ENCODE measurements around the gene SHC3. TPM values are rescaled to one million over a fixed set of nuclear protein-coding genes. Genes with fewer than 3 reads are reported as not detected.

The SHC3 gene
- total RNA-seq, 3 donors from 2014 or later (not counting 1 experiment from before 2014, with no cell fraction given) = 0.02 to 0.09 (median 0.08) TPM

DNA sequence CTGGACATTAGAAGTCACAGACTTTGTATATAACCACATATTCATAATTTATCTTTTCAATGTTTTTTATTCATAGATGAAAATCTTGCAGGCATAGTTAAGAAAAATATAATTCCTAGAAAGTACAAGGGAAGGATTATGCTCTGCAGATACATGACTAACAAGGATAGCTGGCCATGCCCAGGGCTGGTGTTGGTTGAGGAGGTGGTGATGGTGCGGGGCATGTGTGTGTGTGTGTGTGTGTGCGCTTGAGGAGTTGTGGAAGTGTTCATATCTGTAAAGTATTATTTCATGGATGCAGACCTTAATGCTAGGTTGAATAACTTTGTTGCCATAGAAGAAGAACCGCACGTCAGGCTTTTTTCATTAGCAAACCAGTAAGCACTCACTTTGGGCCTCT is 186.1 kb downstream of the SHC3 start:
- Histone ChIP-seq H3K4me1 (ENCODE audit: control insufficient read depth, insufficient read depth, low read length) (no peaks in the 10 kb centered on the region), H3K27ac (ENCODE audit: low read length) (no peak overlapping the region)
- H3K27me3 Mint-ChIP-seq (ENCODE audit: low read depth in 2 of 2) = peaks cover 35 to 65% of the 10 kb centered on the region in 2 donors

DNA sequence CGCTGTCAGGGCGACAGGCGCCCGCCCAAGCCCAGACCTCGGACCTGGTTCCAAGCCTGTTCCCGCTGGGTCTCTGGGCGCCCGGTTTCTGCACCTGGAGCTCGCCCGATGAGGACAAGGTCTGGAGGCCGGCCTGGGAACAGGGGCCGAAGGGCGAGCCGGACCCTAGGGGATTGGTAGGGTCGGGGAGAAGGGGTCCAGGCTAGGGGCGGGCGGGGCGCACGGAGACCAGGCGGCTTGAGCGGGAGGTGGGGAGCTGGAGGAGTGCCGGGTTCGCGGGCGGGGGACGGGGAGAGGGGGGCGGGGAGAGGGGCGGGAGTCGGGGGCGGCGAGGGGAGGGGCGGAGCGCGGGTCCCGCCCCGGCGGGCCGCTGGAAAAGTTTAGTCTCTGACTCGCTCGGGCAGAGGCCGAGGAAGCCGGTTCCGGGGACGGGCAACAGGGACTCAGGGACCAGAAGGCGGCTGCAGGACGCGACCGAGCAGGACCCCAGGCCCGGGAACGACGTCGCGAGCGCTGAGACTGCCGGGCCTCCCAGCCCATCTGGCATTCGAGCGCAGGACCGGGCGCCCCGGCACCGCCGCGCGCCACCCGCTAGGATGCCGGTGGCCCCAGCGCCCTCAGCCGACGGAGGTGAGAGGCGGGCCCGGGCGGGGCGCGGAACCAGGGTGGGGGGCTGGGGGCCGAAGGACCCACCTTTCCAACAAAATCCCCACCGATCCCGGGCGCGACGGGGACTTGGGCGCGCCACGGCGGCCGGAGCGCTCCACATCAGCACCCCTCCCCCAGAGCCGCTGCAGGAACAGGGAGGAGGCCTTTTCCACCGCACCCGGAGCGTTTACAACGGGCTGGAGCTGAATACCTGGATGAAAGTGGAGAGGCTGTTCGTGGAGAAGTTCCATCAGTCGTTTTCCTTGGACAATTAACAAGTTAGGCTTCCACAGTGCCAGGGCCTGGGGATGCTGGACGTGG is 187.3 kb downstream of the SHC3 start, which contains the start of gene S1PR3:
Gene S1PR3 (plus strand): TSS at position 403 of the 969 bp plus-strand sequence. CDS start 9,733 bp downstream, outside the sequence.
- intact Hi-C loops (cut with micrococcal nuclease) = no loop called here
- Histone ChIP-seq H3K27me3 (ENCODE audit: control insufficient read depth, insufficient read depth, low read length) (peaks cover 2% of the 10 kb centered on the region), H3K4me1 (ENCODE audit: control insufficient read depth, insufficient read depth, low read length) (no peaks in the 10 kb centered on the region), H3K27ac (ENCODE audit: low read length) (no peak within 1 kb of the TSS), H3K36me3 (ENCODE audit: control insufficient read depth, insufficient read depth, low read length) (no peaks in the 10 kb centered on the region), H3K4me3 (ENCODE audit: low read length) (no peak within 1 kb of the TSS), H3K9me3 (ENCODE audit: control insufficient read depth, insufficient read depth, low read length) (no peaks in the 10 kb centered on the region)
- whole genome bisulfite sequencing (ENCODE audit: insufficient coverage) = 2% methylated on average over 82 of the region's 94 CpGs
- TF ChIP-seq, protein P1, sequence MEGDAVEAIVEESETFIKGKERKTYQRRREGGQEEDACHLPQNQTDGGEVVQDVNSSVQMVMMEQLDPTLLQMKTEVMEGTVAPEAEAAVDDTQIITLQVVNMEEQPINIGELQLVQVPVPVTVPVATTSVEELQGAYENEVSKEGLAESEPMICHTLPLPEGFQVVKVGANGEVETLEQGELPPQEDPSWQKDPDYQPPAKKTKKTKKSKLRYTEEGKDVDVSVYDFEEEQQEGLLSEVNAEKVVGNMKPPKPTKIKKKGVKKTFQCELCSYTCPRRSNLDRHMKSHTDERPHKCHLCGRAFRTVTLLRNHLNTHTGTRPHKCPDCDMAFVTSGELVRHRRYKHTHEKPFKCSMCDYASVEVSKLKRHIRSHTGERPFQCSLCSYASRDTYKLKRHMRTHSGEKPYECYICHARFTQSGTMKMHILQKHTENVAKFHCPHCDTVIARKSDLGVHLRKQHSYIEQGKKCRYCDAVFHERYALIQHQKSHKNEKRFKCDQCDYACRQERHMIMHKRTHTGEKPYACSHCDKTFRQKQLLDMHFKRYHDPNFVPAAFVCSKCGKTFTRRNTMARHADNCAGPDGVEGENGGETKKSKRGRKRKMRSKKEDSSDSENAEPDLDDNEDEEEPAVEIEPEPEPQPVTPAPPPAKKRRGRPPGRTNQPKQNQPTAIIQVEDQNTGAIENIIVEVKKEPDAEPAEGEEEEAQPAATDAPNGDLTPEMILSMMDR (IDR thresholded peaks at IDR 0.05) = no peak
- Mint-ChIP-seq H3K4me1 (no peaks in the 10 kb centered on the region), H3K4me3 (peak within 1 kb of the TSS; percentile 35), H3K27me3 (ENCODE audit: low read depth in 2 of 2) (peaks cover 36 to 65% of the 10 kb centered on the region in 2 donors), H3K9me3 (no peaks in the 10 kb centered on the region), H3K36me3 (no peaks in the 10 kb centered on the region), H3K27ac (no peak within 1 kb of the TSS)
- ATAC-seq (no peak), DNase-seq (peak in 1 of 2 donors; percentile 23)

More for the DNA sequence above, 186.1 kb downstream of the SHC3 start:
- Histone ChIP-seq H3K27me3 (ENCODE audit: control insufficient read depth, insufficient read depth, low read length) (peaks cover 2% of the 10 kb centered on the region), H3K9me3 (ENCODE audit: control insufficient read depth, insufficient read depth, low read length) (no peaks in the 10 kb centered on the region), H3K4me3 (ENCODE audit: low read length) (no peak overlapping the region), H3K36me3 (ENCODE audit: control insufficient read depth, insufficient read depth, low read length) (no peaks in the 10 kb centered on the region)
- ATAC-seq (no peak), DNase-seq (no peak)
- intact Hi-C loops (cut with micrococcal nuclease) = no loop called here
- H3K27ac Mint-ChIP-seq = no peak overlapping the region
- H3K9me3 Mint-ChIP-seq = no peaks in the 10 kb centered on the region
- TF ChIP-seq, protein P1 (IDR thresholded peaks at IDR 0.05) = no peak
- 82% methylated on average over 4 of the region's 4 CpGs for WGBS (ENCODE audit: insufficient coverage)
- no peak overlapping the region for H3K4me3 Mint-ChIP-seq
- no peaks in the 10 kb centered on the region for H3K36me3 Mint-ChIP-seq
- H3K4me1 Mint-ChIP-seq = no peaks in the 10 kb centered on the region

DNA sequence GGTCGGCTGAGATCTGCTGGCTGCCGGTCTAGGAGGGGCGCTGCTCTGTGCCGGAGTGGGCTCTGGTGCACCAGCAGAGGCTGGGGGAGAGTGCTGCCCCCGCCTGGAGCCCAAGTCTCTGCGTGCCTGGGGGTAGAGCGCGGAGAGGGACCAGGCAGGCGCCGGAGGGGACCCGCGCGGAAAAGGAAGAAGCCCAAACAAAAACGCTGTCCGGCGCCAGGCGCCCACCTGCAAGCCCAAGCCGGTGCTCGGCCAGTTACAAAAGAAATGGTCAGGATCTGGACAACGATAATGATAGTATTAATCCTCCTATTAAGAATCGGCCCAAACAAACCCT is 187.9 kb downstream of the SHC3 start:
- TF ChIP-seq, protein P1 (IDR thresholded peaks at IDR 0.05) = no peak
- Mint-ChIP-seq H3K27ac (no peak overlapping the region), H3K36me3 (no peaks in the 10 kb centered on the region), H3K4me3 (no peak overlapping the region), H3K4me1 (no peaks in the 10 kb centered on the region), H3K9me3 (no peaks in the 10 kb centered on the region), H3K27me3 (ENCODE audit: low read depth in 2 of 2) (peaks cover 38 to 65% of the 10 kb centered on the region in 2 donors)
- intact Hi-C loops (cut with micrococcal nuclease) = no loop called here
- Histone ChIP-seq H3K27me3 (ENCODE audit: control insufficient read depth, insufficient read depth, low read length) (peaks cover 2% of the 10 kb centered on the region), H3K4me1 (ENCODE audit: control insufficient read depth, insufficient read depth, low read length) (no peaks in the 10 kb centered on the region), H3K36me3 (ENCODE audit: control insufficient read depth, insufficient read depth, low read length) (no peaks in the 10 kb centered on the region), H3K4me3 (ENCODE audit: low read length) (no peak overlapping the region), H3K27ac (ENCODE audit: low read length) (no peak overlapping the region), H3K9me3 (ENCODE audit: control insufficient read depth, insufficient read depth, low read length) (no peaks in the 10 kb centered on the region)
- 26% methylated on average over 21 of the region's 21 CpGs for WGBS (ENCODE audit: insufficient coverage)
- DNase-seq (no peak), ATAC-seq (no peak)

All from natural killer cell (primary cell).